HepG2 (cell line): ENCODE data around the gene KDM1B. TPM values are rescaled to one million over a fixed set of nuclear protein-coding genes. Genes with fewer than 3 reads are reported as not detected.

ENCODE experiments used
- CEBPB ChIP-seq: IDR thresholded peaks from 2 replicates; pipeline ENCODE4 v1.6.1; 2011; ENCODE audit warnings: low read depth, low read length, improper control_type of control experiment, borderline replicate concordance
- ELF4 ChIP-seq: sonication (generic); formaldehyde crosslinking; IDR thresholded peaks from 2 replicates; pipeline ENCODE4 v1.5.0; 2020; ENCODE audit warnings: missing genetic modification reagents, mild to moderate bottlenecking, moderate library complexity, borderline replicate concordance
- FOXC1 ChIP-seq: sonication (generic); formaldehyde crosslinking; IDR thresholded peaks from 2 replicates; pipeline ENCODE4 v1.8.0; 2022; ENCODE audit warnings: mild to moderate bottlenecking, missing genetic modification reagents, borderline replicate concordance
- KAT7 ChIP-seq: IDR thresholded peaks from 2 replicates; pipeline ENCODE4 v1.6.1; 2018; ENCODE audit warnings: borderline replicate concordance, missing compliant biosample characterization
- MIXL1 ChIP-seq: IDR thresholded peaks from 2 replicates; pipeline ENCODE4 v1.6.1; 2016
- NFIB ChIP-seq: sonication (generic); formaldehyde crosslinking; IDR thresholded peaks from 2 replicates; pipeline ENCODE4 v1.9.0; 2021; ENCODE audit warnings: missing genetic modification reagents, mild to moderate bottlenecking, borderline replicate concordance
- NONO ChIP-seq, 2 experiments: fragments of 450-650 bp in 1 of 2; sonication (generic) in 1 of 2; formaldehyde crosslinking in 1 of 2; IDR thresholded peaks in 1 of 2; conservative IDR thresholded peaks in 1 of 2; 2 replicates each; pipeline versions ENCODE4 v1.6.1 to v1.8.0; 2017 to 2022; ENCODE audit warnings: mild to moderate bottlenecking in 1 of 2, missing genetic modification reagents in 1 of 2, moderate library complexity in 1 of 2
- POGZ ChIP-seq: sonication (generic); formaldehyde crosslinking; IDR thresholded peaks from 2 replicates; pipeline ENCODE4 v1.4.0; 2020; ENCODE audit warnings: mild to moderate bottlenecking, missing genetic modification reagents
- TEAD2 ChIP-seq: sonication (generic); formaldehyde crosslinking; IDR thresholded peaks from 2 replicates; pipeline ENCODE4 v1.9.0; 2021; ENCODE audit warnings: missing genetic modification reagents
- U2AF1 ChIP-seq: fragments of 200-400 bp; formaldehyde crosslinking; optimal IDR thresholded peaks from 2 replicates; pipeline ENCODE3; 2017; ENCODE audit warnings: mild to moderate bottlenecking, low read depth, low read length
- ZFP82 ChIP-seq: sonication (generic); formaldehyde crosslinking; IDR thresholded peaks from 2 replicates; pipeline ENCODE4 v1.5.1; 2020; ENCODE audit warnings: mild to moderate bottlenecking, missing genetic modification reagents, borderline replicate concordance
- ZNF136 ChIP-seq: sonication (generic); formaldehyde crosslinking; IDR thresholded peaks from 2 replicates; pipeline ENCODE4 v1.8.1; 2022; ENCODE audit warnings: low read depth, mild to moderate bottlenecking, moderate library complexity, missing genetic modification reagents
- ZNF232 ChIP-seq: sonication (generic); formaldehyde crosslinking; IDR thresholded peaks from 2 replicates; pipeline ENCODE4 v1.4.0; 2020; ENCODE audit warnings: missing genetic modification reagents, borderline replicate concordance
- ZNF589 ChIP-seq: sonication (generic); formaldehyde crosslinking; conservative IDR thresholded peaks from 2 replicates; pipeline ENCODE4 v1.8.0; 2022; ENCODE audit warnings: mild to moderate bottlenecking, moderate library complexity, missing genetic modification reagents
- ZNF598 ChIP-seq: sonication (generic); formaldehyde crosslinking; IDR thresholded peaks from 2 replicates; pipeline ENCODE4 v1.5.1; 2020; ENCODE audit warnings: mild to moderate bottlenecking, missing genetic modification reagents, borderline replicate concordance
- ZNF614 ChIP-seq: IDR thresholded peaks from 2 replicates; pipeline ENCODE4 v1.6.1; 2018; ENCODE audit warnings: missing biosample characterization, missing genetic modification reagents, inconsistent platforms, borderline replicate concordance
- polyA plus RNA-seq, 8 experiments: library from polyadenylated mRNA; depleted of rRNA in 3 of 8; stranded (reverse) in 7 of 8; unstranded in 1 of 8; fragments of >200 nt; fragmentation: Illumina TruSeq in 4 of 8; extraction: Trizol in 4 of 8; gene quantifications; 2 replicates each; pipeline versions ENCODE4 v1.2.1 to v1.2.3, GENCODE V29; 2011 to 2016; ENCODE audit warnings: low read depth in 4 of 8, missing spikeins in 1 of 8, mixed read lengths in 1 of 8; ENCODE audit not compliant: insufficient read depth in 1 of 8
- total RNA-seq, 5 experiments: library from RNA; depleted of rRNA; stranded (reverse); fragments of >200 nt; fragmentation: Illumina TruSeq; extraction: Trizol; gene quantifications; 2 replicates each; pipeline ENCODE4 v1.2.3, GENCODE V29; 2016; ENCODE audit warnings: low read depth in 1 of 5
- TF ChIP-seq, protein P1 (sequence below): sonication (generic); formaldehyde crosslinking; IDR thresholded peaks from 2 replicates; pipeline ENCODE4 v1.4.0; 2020; ENCODE audit warnings: missing genetic modification reagents, mild to moderate bottlenecking, borderline replicate concordance
- TF ChIP-seq, protein P2 (sequence below): IDR thresholded peaks from 2 replicates; pipeline ENCODE4 v1.6.1; 2016; ENCODE audit warnings: mild to moderate bottlenecking
- TF ChIP-seq, protein P3 (sequence below): sonication (generic); formaldehyde crosslinking; IDR thresholded peaks from 2 replicates; pipeline ENCODE4 v1.5.0; 2020; ENCODE audit warnings: missing genetic modification reagents
- TF ChIP-seq, protein P4 (sequence below): conservative IDR thresholded peaks from 2 replicates; pipeline ENCODE4 v1.6.1; 2018; ENCODE audit warnings: missing genetic modification reagents
- TF ChIP-seq, protein P5 (sequence below): sonication (generic); formaldehyde crosslinking; IDR thresholded peaks from 2 replicates; pipeline ENCODE4 v1.5.1; 2020; ENCODE audit warnings: mild to moderate bottlenecking, moderate library complexity, missing genetic modification reagents

Gene KDM1B
- total and polyA plus RNA-seq, 2 of the 13 experiments (the other 11 are each of a cell fraction or from before 2014, with no cell fraction given) = 9.8 to 13.2 TPM

DNA sequence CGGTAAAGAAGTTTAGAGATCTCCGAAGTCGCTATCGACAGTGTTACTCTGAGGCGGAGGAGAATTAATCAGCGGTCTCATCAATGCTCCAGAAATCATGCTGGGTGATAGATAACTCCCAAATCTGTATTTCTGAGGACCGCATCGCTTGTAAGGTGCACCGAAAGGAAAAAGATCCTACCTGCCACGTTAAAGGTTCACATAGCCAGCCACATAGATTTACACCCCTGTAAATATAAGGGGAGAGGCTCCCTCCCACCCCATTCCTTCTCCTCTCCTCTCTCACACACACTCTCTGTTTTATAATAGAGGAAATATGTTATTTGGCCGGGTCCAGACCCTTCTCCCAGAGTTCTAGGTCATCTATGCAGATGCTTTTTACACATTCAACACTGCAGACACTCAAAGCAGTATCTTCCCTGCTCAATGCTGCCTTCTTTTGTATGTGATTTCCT, 109.7 kb downstream of the KDM1B start (continued):
- TF ChIP-seq, protein P1, sequence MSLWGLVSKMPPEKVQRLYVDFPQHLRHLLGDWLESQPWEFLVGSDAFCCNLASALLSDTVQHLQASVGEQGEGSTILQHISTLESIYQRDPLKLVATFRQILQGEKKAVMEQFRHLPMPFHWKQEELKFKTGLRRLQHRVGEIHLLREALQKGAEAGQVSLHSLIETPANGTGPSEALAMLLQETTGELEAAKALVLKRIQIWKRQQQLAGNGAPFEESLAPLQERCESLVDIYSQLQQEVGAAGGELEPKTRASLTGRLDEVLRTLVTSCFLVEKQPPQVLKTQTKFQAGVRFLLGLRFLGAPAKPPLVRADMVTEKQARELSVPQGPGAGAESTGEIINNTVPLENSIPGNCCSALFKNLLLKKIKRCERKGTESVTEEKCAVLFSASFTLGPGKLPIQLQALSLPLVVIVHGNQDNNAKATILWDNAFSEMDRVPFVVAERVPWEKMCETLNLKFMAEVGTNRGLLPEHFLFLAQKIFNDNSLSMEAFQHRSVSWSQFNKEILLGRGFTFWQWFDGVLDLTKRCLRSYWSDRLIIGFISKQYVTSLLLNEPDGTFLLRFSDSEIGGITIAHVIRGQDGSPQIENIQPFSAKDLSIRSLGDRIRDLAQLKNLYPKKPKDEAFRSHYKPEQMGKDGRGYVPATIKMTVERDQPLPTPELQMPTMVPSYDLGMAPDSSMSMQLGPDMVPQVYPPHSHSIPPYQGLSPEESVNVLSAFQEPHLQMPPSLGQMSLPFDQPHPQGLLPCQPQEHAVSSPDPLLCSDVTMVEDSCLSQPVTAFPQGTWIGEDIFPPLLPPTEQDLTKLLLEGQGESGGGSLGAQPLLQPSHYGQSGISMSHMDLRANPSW (CRISPR knock-in tag) = 0 out of 2 replicates have a peak, but pooled peaks have one; percentile 39
- TF ChIP-seq ZNF136 (CRISPR knock-in tag) (0 out of 2 replicates have a peak, but pooled peaks have one; percentile 20), NONO (IDR thresholded peaks at IDR 0.05) (no peak), NONO (CRISPR knock-in tag; conservative IDR thresholded peaks at IDR 0.05) (no peak), TEAD2 (CRISPR knock-in tag) (no peak), U2AF1 (peak; percentile 9), ZFP82 (peak; percentile 11; the same call in 1 of the 2 replicates), ZNF232 (CRISPR knock-in tag) (peak; percentile 20; the same call in 1 of the 2 replicates), CEBPB (no peak), POGZ (CRISPR knock-in tag) (0 out of 2 replicates have a peak, but pooled peaks have one; percentile 7), ZNF614 (peak; percentile 8; the same call in 1 of the 2 replicates), ZNF598 (CRISPR knock-in tag) (0 out of 2 replicates have a peak, but pooled peaks have one; percentile 1), KAT7 (CRISPR knock-in tag) (0 out of 2 replicates have a peak, but pooled peaks have one; percentile 17), ELF4 (CRISPR knock-in tag) (peak; percentile 83), ZNF589 (no peak), FOXC1 (CRISPR knock-in tag) (peak; percentile 53; the same call in 1 of the 2 replicates), MIXL1 (CRISPR knock-in tag) (peak; percentile 7; the same call in 1 of the 2 replicates), NFIB (CRISPR knock-in tag) (no peak)
- TF ChIP-seq, protein P2, sequence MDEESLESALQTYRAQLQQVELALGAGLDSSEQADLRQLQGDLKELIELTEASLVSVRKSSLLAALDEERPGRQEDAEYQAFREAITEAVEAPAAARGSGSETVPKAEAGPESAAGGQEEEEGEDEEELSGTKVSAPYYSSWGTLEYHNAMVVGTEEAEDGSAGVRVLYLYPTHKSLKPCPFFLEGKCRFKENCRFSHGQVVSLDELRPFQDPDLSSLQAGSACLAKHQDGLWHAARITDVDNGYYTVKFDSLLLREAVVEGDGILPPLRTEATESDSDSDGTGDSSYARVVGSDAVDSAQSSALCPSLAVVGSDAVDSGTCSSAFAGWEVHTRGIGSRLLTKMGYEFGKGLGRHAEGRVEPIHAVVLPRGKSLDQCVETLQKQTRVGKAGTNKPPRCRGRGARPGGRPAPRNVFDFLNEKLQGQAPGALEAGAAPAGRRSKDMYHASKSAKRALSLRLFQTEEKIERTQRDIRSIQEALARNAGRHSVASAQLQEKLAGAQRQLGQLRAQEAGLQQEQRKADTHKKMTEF (CRISPR knock-in tag) = peak; percentile 32; the same call in 1 of the 2 replicates
- TF ChIP-seq, protein P3, sequence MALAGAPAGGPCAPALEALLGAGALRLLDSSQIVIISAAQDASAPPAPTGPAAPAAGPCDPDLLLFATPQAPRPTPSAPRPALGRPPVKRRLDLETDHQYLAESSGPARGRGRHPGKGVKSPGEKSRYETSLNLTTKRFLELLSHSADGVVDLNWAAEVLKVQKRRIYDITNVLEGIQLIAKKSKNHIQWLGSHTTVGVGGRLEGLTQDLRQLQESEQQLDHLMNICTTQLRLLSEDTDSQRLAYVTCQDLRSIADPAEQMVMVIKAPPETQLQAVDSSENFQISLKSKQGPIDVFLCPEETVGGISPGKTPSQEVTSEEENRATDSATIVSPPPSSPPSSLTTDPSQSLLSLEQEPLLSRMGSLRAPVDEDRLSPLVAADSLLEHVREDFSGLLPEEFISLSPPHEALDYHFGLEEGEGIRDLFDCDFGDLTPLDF = no peak
- TF ChIP-seq, protein P4, sequence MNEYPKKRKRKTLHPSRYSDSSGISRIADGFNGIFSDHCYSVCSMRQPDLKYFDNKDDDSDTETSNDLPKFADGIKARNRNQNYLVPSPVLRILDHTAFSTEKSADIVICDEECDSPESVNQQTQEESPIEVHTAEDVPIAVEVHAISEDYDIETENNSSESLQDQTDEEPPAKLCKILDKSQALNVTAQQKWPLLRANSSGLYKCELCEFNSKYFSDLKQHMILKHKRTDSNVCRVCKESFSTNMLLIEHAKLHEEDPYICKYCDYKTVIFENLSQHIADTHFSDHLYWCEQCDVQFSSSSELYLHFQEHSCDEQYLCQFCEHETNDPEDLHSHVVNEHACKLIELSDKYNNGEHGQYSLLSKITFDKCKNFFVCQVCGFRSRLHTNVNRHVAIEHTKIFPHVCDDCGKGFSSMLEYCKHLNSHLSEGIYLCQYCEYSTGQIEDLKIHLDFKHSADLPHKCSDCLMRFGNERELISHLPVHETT (CRISPR knock-in tag) = 0 out of 2 replicates have a peak, but pooled peaks have one; percentile 4
- TF ChIP-seq, protein P5, sequence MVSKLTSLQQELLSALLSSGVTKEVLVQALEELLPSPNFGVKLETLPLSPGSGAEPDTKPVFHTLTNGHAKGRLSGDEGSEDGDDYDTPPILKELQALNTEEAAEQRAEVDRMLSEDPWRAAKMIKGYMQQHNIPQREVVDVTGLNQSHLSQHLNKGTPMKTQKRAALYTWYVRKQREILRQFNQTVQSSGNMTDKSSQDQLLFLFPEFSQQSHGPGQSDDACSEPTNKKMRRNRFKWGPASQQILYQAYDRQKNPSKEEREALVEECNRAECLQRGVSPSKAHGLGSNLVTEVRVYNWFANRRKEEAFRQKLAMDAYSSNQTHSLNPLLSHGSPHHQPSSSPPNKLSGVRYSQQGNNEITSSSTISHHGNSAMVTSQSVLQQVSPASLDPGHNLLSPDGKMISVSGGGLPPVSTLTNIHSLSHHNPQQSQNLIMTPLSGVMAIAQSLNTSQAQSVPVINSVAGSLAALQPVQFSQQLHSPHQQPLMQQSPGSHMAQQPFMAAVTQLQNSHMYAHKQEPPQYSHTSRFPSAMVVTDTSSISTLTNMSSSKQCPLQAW = 0 out of 2 replicates have a peak, but pooled peaks have one; percentile 25
